T-helper 17 cell (primary cell): Measurements from ENCODE around the gene EXD2. TPM values are rescaled to one million over a fixed set of nuclear protein-coding genes. Genes with fewer than 3 reads are reported as not detected.
"Not testable (repeated sequence)": the region's sequence is repeated elsewhere in the genome, so short reads cannot be mapped to it uniquely, and the experiment has no call there.

Source experiments
- ATAC-seq: fragments of 150-1000 bp; cut with Tn5 transposase; 2 replicates; pipeline ENCODE4 v1.10.0; 2021; ENCODE audit warnings: mild to moderate bottlenecking, moderate library complexity
- DNase-seq, 3 donors: peaks; one replicate each; pipeline versions ENCODE4 v3.0.0 to v3.0.0-alpha.2; 2020 to 2021
- H3K9me3 ChIP-seq: one replicate; pipeline ENCODE4 v1.7.0; 2013; ENCODE audit warnings: low read length, mild to moderate bottlenecking; ENCODE audit not compliant: control insufficient read depth, poor library complexity, severe bottlenecking
- H3K27ac Mint-ChIP-seq: one replicate; pipeline ENCODE4 v1.8.0; 2022; ENCODE audit warnings: mild to moderate bottlenecking, moderate library complexity, mixed read lengths
- H3K27me3 Mint-ChIP-seq: one replicate; pipeline ENCODE4 v1.8.0; 2022; ENCODE audit warnings: mixed read lengths
- H3K36me3 Mint-ChIP-seq: one replicate; pipeline ENCODE4 v1.8.0; 2022; ENCODE audit warnings: low read depth, mixed read lengths
- H3K4me1 Mint-ChIP-seq: one replicate; pipeline ENCODE4 v1.8.0; 2022; ENCODE audit warnings: mild to moderate bottlenecking, mixed read lengths
- H3K4me3 Mint-ChIP-seq: one replicate; pipeline ENCODE4 v1.8.0; 2022; ENCODE audit warnings: mild to moderate bottlenecking, moderate library complexity, mixed read lengths
- total RNA-seq, 4 donors: library from RNA in 2 of 4; stranded (reverse) in 2 of 4; gene quantifications; one replicate each; pipeline ENCODE4 v1.2.3 and lab custom pipeline; 2022 to 2026

EXD2 gene
- total RNA-seq, 2 donors from 2014 or later: 4.6 to 5.1 TPM

DNA sequence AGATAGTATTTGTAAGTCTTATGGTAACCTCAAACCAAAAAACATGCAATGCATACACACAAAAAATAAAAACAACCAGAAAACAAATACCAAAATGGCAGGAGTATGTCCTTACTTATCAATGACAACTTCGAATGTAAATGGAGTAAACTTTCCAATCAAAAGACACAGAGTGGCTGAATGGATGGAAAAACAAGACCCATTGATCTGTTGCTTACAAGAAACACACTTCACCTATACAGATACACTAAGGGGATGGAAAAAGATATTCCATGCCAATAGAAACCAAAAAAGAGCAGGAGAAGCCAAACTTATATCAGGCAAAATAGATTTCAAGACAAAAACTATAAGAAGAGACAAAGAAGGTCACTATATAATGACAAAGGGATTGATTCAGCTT lies 29.7 kb upstream of the EXD2 start:
- H3K4me1 Mint-ChIP-seq: no peaks in the 10 kb centered on the region
- H3K27ac Mint-ChIP-seq: no peak overlapping the region
- DNase-seq (no peak), ATAC-seq (no peak)
- H3K9me3 ChIP-seq: peaks cover 11% of the 10 kb centered on the region
- no peak overlapping the region for H3K4me3 Mint-ChIP-seq
- H3K36me3 Mint-ChIP-seq: peaks cover 7% of the 10 kb centered on the region
- peaks cover 9% of the 10 kb centered on the region for H3K27me3 Mint-ChIP-seq

DNA sequence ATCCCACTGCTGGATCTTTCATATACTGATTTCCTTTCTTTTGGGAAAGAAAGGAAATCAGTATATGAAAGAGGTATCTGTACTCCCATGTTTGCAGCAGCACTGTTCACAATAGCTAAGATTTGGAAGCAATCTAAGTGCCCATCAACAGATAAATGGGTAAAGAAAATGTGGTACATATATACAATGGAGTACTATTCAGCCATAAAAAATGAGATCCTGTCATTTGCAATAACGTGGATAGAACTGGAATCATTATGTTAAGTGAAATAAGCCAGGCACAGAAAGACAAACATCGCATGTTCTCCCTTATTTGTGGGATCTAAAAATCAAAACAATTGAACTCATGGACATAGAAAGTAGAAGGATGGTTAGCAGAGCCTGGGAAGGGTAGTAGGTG lies 25.5 kb upstream of the EXD2 start:
- H3K4me3 Mint-ChIP-seq, H3K27ac Mint-ChIP-seq, H3K27me3 Mint-ChIP-seq, DNase-seq, H3K36me3 Mint-ChIP-seq, H3K4me1 Mint-ChIP-seq, ATAC-seq: not testable (repeated sequence)
- H3K9me3 ChIP-seq: peaks cover 11% of the 10 kb centered on the region

DNA sequence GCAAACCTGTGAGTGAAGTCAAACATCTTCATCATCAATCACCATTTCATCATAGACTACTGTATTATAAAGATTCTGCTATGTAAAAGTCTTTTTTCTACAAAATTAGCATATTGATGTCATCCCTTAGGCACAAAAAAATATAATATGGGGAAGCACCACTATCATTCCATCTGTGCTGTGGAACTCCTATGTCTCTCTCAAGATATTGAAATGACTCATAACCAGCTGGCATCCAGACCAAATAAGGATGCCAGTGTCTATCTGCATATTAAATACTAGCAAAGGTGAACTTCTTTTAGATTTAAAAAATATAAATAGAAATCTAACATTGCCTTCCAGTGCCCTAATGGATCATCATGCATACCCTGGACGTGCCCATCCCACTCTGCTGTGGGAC lies 20.5 kb upstream of the EXD2 start:
- no peaks in the 10 kb centered on the region for H3K27me3 Mint-ChIP-seq
- no peak for DNase-seq
- H3K4me3 Mint-ChIP-seq: no peak overlapping the region
- no peaks in the 10 kb centered on the region for H3K36me3 Mint-ChIP-seq
- no peaks in the 10 kb centered on the region for H3K9me3 ChIP-seq
- no peak overlapping the region for H3K27ac Mint-ChIP-seq
- no peaks in the 10 kb centered on the region for H3K4me1 Mint-ChIP-seq
- no peak for ATAC-seq

- DNase-seq: no peak
- H3K9me3 ChIP-seq: no peaks in the 10 kb centered on the region
These were observed 19.7 kb upstream of the EXD2 start for GRCh38 chr14:69171569-69171968.

GRCh38 chr14:69175130-69175529 lies 16.2 kb upstream of the EXD2 start:
- Mint-ChIP-seq H3K27me3 (peaks cover 8% of the 10 kb centered on the region), H3K36me3 (no peaks in the 10 kb centered on the region), H3K4me3 (no peak overlapping the region), H3K27ac (no peak overlapping the region), H3K4me1 (no peaks in the 10 kb centered on the region)
- no peaks in the 10 kb centered on the region for H3K9me3 ChIP-seq
- no peak for DNase-seq
- ATAC-seq: no peak

More at GRCh38 chr14:69171569-69171968, 19.7 kb upstream of the EXD2 start:
- H3K27me3 Mint-ChIP-seq: no peaks in the 10 kb centered on the region
- ATAC-seq: no peak
- H3K36me3 Mint-ChIP-seq: no peaks in the 10 kb centered on the region
- H3K27ac Mint-ChIP-seq: no peak overlapping the region
- H3K4me3 Mint-ChIP-seq: no peak overlapping the region
- H3K4me1 Mint-ChIP-seq: no peaks in the 10 kb centered on the region

- H3K4me1 Mint-ChIP-seq: no peaks in the 10 kb centered on the region
- DNase-seq (no peak), ATAC-seq (no peak)
- no peaks in the 10 kb centered on the region for H3K36me3 Mint-ChIP-seq
- H3K27me3 Mint-ChIP-seq: peaks cover 28% of the 10 kb centered on the region
- H3K9me3 ChIP-seq: no peaks in the 10 kb centered on the region
- H3K27ac Mint-ChIP-seq: no peak overlapping the region
- no peak overlapping the region for H3K4me3 Mint-ChIP-seq
These were observed 9.8 kb upstream of the EXD2 start for GRCh38 chr14:69181491-69181890.

GRCh38 chr14:69182580-69182979 lies 8.7 kb upstream of the EXD2 start:
- DNase-seq, H3K36me3 Mint-ChIP-seq, H3K27ac Mint-ChIP-seq, H3K4me1 Mint-ChIP-seq, H3K4me3 Mint-ChIP-seq, ATAC-seq, H3K9me3 ChIP-seq: not testable (repeated sequence)
- H3K27me3 Mint-ChIP-seq: peaks cover 20% of the 10 kb centered on the region

- no peaks in the 10 kb centered on the region for H3K9me3 ChIP-seq
- Mint-ChIP-seq H3K4me1 (no peaks in the 10 kb centered on the region), H3K27ac (no peak overlapping the region), H3K36me3 (no peaks in the 10 kb centered on the region), H3K4me3 (no peak overlapping the region), H3K27me3 (peaks cover 20% of the 10 kb centered on the region)
- DNase-seq (no peak), ATAC-seq (no peak)
These were observed 7.6 kb upstream of the EXD2 start for GRCh38 chr14:69183735-69184134.

GRCh38 chr14:69190191-69190590 lies 1.1 kb upstream of the EXD2 start:
- H3K27ac Mint-ChIP-seq: no peak overlapping the region
- H3K27me3 Mint-ChIP-seq: no peaks in the 10 kb centered on the region
- ATAC-seq (no peak), DNase-seq (no peak)
- H3K4me3 Mint-ChIP-seq: no peak overlapping the region
- peaks cover 2% of the 10 kb centered on the region for H3K36me3 Mint-ChIP-seq
- peaks cover 18% of the 10 kb centered on the region for H3K4me1 Mint-ChIP-seq
- no peaks in the 10 kb centered on the region for H3K9me3 ChIP-seq

DNA sequence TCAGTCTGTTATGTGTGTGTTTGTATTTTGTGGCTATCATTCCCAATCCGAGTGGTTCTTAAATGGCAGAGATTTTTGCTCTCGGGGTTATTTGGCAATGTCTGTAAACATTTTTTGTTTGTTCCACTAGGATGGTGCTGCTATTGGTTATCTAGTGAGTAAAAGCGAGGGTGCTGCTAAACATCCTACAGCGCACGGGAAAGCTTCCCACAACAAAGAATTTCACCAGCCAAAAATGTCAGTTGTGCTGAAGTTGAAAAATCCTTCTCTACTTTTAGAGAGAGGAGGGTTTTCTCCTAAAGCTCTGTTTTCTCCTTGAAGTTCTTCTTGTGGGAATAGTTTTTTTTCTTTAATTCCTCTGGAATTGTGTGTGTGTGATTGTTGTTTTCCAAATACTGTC lies 2.4 kb downstream of the EXD2 start:
- Mint-ChIP-seq H3K4me1 (peaks cover 21% of the 10 kb centered on the region), H3K27me3 (no peaks in the 10 kb centered on the region), H3K36me3 (peaks cover 4% of the 10 kb centered on the region), H3K4me3 (peak overlapping the region; percentile 19), H3K27ac (no peak overlapping the region)
- ATAC-seq (no peak), DNase-seq (no peak)
- H3K9me3 ChIP-seq: no peaks in the 10 kb centered on the region

- DNase-seq: no peak
- H3K9me3 ChIP-seq: no peaks in the 10 kb centered on the region
- H3K27ac Mint-ChIP-seq: no peak overlapping the region
- peaks cover 2% of the 10 kb centered on the region for H3K36me3 Mint-ChIP-seq
- peaks cover 5% of the 10 kb centered on the region for H3K4me1 Mint-ChIP-seq
- no peaks in the 10 kb centered on the region for H3K27me3 Mint-ChIP-seq
- no peak for ATAC-seq
- no peak overlapping the region for H3K4me3 Mint-ChIP-seq
These were observed 8.5 kb downstream of the EXD2 start for GRCh38 chr14:69199786-69200185.

- ATAC-seq (no peak), DNase-seq (no peak)
- no peak overlapping the region for H3K4me3 Mint-ChIP-seq
- H3K4me1 Mint-ChIP-seq: peaks cover 8% of the 10 kb centered on the region
- no peaks in the 10 kb centered on the region for H3K27me3 Mint-ChIP-seq
- H3K9me3 ChIP-seq: no peaks in the 10 kb centered on the region
- no peaks in the 10 kb centered on the region for H3K36me3 Mint-ChIP-seq
- no peak overlapping the region for H3K27ac Mint-ChIP-seq
These were observed 13.5 kb downstream of the EXD2 start for GRCh38 chr14:69204753-69205152.

GRCh38 chr14:69207435-69208041 lies 16.2 kb downstream of the EXD2 start:
- Mint-ChIP-seq H3K27me3 (no peaks in the 10 kb centered on the region), H3K4me1 (peaks cover 8% of the 10 kb centered on the region), H3K36me3 (no peaks in the 10 kb centered on the region), H3K4me3 (no peak overlapping the region), H3K27ac (peak overlapping the region; percentile 47)
- ATAC-seq (no peak), DNase-seq (no peak)
- no peaks in the 10 kb centered on the region for H3K9me3 ChIP-seq

GRCh38 chr14:69208666-69209065 lies 17.4 kb downstream of the EXD2 start:
- no peaks in the 10 kb centered on the region for H3K9me3 ChIP-seq
- H3K27me3 Mint-ChIP-seq: no peaks in the 10 kb centered on the region
- DNase-seq (no peak), ATAC-seq (no peak)
- H3K4me1 Mint-ChIP-seq: peaks cover 6% of the 10 kb centered on the region
- no peak overlapping the region for H3K4me3 Mint-ChIP-seq
- no peaks in the 10 kb centered on the region for H3K36me3 Mint-ChIP-seq
- H3K27ac Mint-ChIP-seq: peak overlapping the region; percentile 47
